ENCODE results near the gene CIP2A.

CIP2A gene

DNA sequence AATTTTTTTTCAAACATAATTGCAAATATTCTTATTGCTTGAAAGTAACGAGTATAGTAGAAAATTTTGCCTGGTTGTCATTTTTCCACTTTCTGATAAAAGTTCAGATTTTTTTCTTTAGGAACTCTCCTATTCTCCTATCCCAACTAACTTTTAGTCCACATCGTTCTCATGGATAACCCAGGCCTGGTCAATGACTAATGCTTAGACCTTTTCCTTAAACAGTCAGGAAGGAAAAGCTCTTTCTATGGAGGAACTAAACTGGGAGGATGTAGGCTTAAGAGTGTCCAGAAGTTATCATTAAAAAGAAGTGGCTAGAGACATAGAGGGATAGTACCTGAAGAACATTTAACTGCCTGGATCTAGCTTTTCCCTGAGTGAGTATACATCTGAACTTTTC lies 26.7 kb downstream of the CIP2A start:
- no peak for DNase-seq (ENCODE audit: low read depth, low spot score)

DNA sequence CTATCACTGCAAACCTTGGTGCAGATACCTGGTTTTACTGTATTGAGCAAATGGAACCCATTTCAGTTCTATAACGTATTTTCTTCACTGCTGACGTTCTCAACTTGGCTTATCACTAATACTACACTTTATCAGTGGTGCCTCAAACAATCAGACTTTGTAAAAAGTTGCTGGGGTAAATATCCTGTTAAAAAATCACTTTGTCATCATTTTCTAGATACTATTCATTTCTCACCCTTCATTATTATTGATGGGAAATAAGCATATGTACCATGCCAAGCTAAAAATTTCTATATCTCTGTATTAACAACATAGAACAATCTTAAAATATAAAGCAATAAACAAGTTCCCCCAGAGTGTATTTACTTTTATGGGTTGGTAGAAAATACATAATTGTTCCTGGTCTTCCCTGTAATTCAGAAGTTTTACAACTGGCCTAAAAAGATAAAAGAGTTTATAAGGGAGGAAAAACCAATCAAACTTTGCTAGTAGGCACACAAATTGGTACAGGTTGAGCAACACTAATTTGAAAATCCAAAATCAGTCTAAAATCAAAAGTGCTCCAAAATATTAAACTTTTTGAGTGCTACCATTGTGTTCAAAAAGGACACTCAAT lies 33.2 kb downstream of the CIP2A start:
- DNase-seq (ENCODE audit: low read depth, low spot score), result no peak

DNA sequence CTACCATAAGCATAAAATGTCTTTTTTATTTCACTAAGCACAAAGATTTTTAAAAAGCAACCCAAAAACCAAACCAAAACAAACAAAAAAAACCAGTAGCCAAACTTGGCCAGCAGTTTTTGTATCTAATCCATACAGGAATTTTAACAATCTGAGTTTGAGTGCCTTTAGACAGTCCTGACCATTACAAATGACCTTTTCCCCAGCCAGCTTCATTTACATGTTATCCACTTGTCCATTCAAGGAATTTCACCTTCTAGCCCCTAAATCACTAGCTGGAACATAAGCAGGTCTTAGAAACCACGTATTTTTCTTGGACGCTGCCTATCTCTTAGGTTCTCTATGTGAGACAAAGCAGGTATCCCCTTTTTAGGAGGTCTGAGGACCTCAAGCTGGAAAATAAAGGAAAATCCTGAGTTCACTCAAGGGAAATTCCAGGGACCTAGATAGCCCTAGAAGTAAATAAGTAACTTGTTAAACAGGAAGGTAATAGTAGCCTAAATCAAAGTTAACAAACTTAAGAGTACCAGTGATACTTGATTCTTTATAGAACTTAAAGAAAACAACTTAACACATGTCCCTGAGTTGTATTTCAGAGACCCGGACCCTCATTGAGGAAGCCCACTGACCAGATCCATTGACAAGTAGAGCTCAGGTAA lies 34.2 kb downstream of the CIP2A start:
- DNase-seq (ENCODE audit: low read depth, low spot score), result no peak

DNA sequence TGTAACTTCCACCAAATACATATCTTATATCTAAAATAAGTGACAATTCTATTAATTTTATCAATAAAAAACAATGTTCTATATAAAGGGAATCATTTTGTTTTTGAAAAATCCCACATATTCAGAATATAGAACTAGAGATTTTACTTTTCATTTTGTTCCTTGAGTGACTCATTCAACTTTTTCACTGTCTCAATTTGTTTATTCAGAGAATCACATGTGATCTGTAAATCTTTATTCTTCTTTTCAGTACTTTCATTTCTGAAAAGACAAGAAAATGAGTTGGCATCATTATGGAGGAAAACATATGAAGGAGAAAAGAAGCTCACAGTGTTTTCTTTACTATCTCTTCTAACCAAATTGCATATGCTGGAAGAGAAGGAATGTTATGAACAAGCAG lies 35.0 kb downstream of the CIP2A start:
- no peak for DNase-seq (ENCODE audit: low read depth, low spot score)

DNA sequence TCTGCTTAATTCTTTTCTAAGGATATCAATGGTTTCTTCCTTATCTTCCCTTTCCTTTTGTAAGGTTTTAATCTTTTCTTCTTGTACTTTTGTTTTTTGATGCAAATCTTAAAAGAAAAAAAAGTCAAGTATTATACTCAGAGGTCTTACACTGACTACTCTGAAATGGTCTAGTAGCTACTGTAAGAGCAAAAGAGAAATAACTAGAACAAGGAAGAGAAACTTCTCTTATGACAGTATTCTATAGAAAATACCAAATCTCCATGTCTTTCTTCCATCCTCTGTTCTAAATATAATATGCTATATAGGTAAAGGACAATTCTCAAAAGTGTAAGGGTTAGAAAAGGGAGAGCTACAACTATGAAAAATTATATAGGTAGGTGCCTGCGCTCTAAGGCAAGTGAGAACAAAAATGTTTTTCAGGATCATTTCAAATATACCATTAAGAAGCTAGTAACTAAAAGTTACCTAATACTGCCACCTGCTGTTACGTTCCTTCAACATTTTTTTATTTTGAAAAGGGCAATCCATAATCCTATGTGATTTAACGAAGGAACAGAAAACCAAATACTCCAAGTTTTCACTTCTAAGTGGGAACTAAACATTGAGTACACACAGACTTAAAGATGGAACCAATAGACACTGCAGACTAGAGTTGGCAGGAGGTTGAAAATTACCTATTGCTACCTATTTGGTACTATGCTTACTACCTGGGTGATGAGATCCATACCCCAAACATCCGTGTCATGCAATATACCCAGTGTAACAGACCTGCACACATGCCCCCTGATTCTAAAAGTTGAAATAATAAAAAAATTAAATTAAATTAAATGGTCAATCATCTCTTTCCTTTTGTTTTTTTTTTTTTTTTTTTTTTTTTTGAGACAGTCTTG lies 36.7 kb downstream of the CIP2A start:
- peak; percentile 21 for DNase-seq (ENCODE audit: low read depth, low spot score)

DNA sequence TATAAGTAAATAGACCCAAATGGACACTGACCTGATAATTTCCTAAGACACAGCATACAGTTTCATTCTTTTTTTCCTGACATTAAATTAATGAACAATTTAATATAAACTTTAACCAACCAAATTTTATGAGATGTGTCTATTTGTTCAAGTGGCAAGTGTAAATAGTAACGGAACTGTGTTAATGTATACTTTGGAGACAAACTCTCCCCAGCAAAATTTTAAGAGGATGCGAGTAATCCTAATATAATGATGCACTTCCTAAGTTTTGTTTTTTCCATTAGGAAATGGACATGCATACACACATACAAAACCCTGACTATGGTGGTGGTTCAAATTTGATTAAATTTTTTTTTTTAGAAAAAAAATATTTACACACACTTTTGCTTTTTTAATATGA lies 40.4 kb downstream of the CIP2A start:
- DNase-seq (ENCODE audit: low read depth, low spot score), result no peak

DNA sequence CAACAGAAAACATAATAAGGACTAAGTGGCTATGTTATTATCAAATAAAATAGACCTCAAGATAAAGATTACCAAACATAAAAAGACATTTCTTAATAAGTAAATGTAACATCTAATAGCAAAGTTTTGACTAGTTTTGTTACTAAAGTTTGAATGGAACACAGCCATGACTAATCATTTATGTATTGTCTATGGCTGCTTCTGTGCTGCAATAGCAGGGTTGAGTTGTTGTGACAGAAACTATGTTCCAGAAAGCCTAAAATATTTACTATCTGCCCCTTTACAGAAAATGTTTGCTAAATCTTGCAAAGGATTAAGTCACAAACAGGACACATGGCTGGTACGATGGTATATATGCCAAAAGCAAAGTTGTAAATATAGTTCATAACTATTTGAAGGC lies 40.9 kb downstream of the CIP2A start:
- DNase-seq (ENCODE audit: low read depth, low spot score), result no peak

DNA sequence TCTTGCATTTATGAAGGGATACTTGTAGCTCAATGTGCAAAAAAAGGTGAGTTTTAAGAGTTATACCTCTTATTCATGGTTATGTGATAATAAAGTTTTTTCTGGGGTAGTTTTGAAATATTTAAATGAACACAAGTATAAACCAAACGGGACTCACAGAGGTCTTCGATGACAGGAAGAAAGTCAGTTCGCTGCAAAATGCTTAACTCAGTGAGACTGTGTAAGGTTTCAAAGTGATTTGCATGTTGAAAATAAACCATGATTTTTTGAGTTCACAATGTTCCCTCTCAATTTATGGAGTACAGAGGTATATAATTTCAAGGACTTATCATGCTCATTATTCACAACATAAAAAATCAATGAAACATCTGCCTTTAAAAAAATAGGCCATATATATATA lies 42.5 kb downstream of the CIP2A start:
- no peak for DNase-seq (ENCODE audit: low read depth, low spot score)

DNA sequence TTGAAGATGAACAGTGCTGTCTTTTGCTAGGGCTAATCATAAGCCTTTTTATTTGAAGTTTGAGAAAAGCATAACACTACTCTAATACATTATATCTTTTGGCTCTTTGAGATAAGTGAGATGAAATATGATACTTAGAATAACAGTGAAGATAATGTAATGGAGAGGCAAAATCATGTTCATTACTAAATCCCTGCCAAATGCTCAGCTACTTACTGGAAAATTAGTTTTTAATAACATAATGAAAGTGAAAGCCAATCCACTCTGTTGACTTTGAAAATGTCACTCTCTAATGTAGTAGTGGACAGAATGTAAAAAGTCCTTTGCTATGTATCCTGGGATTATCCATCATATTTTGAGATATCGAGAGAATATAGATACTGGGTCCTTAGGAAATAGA lies 43.0 kb downstream of the CIP2A start:
- DNase-seq (ENCODE audit: low read depth, low spot score), result no peak

DNA sequence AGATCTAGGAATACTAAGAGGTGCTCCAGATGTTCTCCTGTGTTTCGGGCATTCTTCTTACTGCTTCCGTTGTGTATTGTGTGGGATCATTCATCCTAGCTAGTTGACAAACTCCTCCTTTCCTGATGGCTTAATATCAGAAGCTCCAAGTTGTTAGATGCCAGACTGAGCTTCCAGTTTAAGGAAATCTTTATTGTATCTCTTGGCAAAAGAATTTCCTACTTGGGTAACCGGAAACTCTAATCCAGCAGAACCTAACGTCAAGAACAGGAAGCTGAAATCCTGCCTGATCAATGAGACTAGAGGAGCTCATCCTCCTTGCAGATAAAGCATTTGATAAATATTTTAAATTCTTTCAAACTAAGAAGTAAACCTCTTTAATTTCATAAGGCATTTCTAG lies 51.2 kb downstream of the CIP2A start:
- no peak for DNase-seq (ENCODE audit: low read depth, low spot score)

DNA sequence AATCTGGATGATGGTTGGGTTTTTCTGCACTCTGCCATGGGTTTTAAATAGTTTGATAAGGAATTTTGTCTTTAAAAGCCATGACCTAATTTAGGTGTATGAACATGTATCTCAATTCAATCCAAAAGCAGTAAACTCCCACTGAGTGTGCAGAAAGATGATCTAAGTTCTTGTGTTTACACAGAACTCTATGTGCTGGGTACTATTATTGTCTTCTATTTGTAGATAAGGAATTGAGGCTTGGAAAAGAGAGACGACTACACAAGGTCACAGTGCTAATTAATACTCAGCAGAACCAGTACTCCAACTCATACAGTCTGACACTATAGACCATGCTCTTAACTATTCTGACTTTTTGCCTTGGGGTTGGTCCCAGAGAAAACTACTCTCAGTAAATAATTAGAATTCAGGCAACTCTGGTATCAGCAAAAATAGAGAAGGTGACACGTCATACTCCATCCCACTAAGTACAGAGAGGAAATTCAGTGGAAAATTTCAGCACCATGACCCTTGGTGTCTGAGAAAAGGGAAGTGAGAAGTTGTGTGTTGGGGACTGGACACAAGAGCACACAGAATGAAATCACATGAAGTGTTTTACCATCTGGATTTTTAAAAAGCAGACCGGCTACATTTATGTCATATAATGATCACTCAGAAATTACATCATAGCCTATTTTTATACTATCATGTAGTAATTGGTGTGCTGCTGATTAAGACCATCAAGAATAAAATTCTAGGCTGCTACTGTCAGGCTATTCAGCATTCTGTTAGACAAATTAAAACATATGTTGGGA lies 60.6 kb downstream of the CIP2A start:
- no peak for DNase-seq (ENCODE audit: low read depth, low spot score)

DNA sequence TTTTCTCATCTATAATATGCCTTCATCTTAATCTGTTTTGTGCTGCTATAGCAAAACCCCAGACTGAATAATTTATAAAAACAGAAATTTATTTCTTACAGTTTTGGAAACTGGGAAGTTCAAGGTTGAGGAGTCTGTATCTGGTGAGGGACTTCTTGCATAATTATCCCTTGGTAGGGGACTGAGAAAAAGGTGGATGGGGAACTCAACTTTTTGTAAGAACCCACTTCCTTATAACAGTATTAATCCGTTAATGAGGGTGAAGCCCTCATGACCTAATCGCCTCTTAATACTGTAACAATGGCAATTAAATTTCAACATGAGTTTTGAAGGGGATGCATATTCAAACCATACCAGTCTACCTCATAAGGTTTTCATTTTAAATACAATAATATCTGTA lies 61.4 kb downstream of the CIP2A start:
- no peak for DNase-seq (ENCODE audit: low read depth, low spot score)

DNA sequence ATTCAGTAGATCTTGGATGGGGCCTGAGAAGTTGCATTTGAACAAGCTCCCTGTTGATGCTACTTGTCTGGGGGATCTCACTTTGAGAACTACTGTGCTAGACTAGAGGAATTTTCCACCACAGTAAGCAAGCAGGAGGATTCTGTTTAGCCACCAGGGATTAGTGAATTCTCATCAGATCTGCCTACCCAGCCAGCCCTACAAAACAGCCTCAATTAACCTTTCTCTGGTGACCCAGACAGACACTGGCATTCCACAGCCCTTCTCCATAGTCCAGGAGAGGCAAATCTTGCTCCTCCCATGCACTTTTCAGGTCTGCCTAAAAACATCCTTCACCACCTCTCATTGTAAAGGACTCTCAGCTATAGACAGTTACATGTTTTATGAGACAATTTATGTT lies 62.1 kb downstream of the CIP2A start:
- DNase-seq (ENCODE audit: low read depth, low spot score), result no peak

DNA sequence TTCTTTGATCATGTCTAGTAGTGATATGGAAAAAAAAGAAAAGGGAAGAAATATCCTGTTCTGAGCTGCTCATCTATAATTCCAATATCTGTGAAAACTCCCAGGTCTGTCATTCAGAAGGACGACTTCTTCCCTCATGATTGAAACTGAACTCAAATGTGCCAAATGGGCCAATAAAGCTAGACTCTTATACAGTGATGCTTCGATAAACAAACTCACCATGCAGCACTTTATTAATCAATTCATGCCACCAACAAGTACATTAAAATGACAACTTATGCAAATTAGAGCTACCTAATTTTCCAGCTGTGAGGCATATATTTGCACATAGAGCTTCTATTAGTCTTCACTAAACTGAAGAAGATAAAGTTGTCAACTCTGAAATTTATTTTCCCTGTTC lies 63.3 kb downstream of the CIP2A start:
- DNase-seq (ENCODE audit: low read depth, low spot score), result no peak

DNA sequence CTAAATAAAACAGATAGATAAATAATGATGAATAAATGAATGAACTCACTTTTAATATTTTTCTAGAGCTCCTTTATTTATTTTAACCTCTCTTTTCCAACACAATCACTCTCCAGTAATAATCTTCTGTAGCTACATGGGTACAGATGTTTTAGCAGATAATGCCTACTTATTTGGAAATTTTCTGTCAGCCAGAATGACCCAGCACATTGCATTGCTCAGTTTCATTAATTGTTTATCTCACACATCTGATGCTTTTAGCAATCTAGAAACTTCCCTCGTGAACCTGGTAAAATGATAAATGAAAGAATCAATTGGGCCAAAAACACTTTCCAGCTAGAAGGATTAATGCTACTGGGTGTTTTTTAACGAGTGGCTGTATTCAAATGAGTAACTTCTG lies 64.0 kb downstream of the CIP2A start:
- no peak for DNase-seq (ENCODE audit: low read depth, low spot score)

DNA sequence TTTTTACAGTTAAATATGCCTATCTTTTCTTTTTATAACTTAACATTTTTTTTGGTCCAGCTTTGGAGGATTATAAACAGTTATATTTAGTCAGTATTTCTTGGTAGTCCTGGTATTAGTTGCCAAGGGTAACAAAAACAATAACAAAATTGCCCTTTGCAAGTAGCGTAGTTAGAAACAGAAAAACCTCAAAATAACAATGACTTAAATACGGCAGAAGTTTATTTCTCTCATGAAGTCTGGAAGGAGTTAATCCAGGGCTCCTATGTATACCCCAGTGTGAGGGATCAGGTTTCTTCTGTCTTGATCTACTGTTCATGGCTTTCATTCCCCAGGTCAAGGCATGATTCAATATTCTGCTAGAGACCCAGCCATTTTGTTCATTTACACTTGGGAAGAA lies 64.7 kb downstream of the CIP2A start:
- no peak for DNase-seq (ENCODE audit: low read depth, low spot score)

DNA sequence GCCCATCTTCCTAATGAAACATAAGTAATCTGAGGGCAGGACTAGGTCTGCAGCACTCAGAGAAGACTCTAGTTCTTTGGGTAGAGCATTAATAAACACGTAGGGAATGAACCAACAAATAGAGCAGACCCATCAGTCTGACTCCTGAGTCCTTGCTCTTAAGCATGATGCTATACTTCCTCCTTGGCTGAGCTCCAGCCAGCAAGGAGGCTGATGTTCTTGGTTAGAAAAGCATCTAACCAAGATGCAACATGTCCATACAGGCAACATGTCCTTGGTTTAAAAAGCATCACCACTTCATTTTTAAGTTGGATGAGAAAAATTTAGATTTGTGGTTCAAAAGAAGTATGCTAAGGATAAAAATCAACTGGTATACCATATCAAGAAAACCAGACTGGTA lies 70.3 kb downstream of the CIP2A start:
- DNase-seq (ENCODE audit: low read depth, low spot score), result no peak

DNA sequence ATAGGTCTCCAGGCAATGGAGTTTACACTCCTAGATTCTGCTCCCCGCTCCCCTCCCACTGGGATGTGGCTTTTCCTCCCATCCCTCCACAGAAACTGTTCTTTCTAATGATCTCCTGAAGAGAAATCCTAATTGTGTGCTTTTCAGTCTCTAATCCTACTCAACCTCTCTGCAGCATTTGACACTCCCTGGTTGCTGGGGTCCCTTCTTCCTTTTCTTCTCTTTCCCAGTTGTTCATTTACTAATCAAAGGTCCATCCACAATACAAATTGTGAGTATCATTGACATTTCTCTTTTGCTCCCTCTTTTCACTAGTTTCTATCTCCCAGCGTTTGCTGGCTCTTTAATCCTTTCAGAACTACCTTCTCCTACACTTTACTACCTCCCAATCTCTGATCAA lies 72.4 kb downstream of the CIP2A start:
- no peak for DNase-seq (ENCODE audit: low read depth, low spot score)

DNA sequence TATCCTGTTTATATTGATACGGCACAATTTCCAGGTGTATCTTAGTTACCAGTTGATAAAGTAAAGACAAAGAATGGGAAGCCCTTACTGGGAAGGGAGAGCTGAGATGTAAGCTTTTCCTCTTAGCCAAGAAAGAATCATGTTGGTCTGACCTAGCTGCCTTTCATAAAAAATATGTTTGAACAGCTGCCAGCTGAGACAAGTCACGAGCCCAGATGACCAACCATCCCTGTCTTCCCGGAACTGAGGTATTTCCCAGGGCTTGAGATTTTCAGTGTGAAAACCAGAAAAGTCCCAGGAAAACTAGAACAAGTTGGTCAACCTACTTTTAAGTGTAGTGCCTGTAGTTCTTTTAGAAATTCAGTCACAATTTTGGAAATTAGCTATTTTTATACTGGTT lies 75.3 kb downstream of the CIP2A start:
- no peak for DNase-seq (ENCODE audit: low read depth, low spot score)

DNA sequence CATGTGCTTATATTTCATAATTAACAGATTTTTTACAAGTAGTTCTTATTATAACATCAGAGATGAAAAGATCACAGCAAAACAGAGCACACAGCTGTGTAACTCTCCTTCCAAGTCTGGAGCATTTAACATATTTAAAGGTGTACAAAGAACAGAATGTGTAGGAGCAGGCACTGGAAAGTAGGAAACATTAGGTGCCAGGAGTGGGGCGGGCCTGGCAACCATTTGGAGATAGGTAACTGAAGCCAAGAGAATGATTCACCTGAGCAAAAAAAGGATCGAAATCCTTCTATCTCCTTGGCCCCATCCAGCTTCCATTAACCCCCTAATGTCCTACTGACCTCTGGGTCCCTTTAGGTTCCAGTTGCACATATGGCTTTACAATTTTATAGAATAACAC lies 76.6 kb downstream of the CIP2A start:
- no peak for DNase-seq (ENCODE audit: low read depth, low spot score)

DNA sequence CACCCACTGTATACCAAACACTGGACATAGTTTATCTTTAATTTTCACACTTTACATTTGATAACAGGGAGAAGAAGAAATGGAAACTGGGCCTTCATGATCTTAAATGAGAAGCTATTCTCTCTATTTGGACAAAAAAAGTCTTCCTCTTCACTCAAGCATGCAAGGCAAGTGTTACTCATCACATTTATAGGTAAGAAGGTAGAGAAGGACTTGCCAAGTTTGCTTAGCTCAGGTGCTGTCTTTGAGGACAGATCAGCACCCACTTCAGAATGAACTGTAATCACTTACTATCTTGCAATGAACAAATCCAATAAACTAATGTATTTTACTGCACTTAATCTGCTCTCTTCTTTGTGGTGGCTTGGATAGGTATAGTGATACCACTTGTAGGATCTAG lies 77.7 kb downstream of the CIP2A start:
- DNase-seq (ENCODE audit: low read depth, low spot score), result no peak

DNA sequence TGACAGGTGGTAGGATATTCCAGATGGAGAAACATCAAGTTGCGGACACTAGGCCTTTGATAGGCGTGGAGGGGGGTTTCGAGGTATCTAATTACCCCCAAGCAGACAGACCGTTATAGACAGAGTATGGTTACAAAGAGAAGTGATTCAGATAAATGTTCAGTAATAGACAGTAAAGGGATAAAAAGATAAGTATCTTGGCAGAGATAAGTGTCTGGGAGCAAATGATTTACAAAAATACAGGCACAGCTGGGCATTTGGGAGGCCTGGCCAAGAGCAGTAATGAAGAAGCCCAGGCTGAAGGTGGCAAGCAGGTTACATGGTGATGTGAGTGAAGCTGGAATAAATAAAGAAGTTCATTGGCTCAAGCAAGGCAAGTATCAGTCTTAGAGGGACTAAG lies 78.2 kb downstream of the CIP2A start:
- no peak for DNase-seq (ENCODE audit: low read depth, low spot score)
